BLaER1 treated with 17β-estradiol and CSF1 and Interleukin-3, amounts not matched to agents 10 nM and 100 nM (cell line): ENCODE results near the gene TESMIN.

Source experiments
- H3K27ac ChIP-seq, 11 experiments: shearing (Covaris generic); formaldehyde crosslinking; 2 replicates each; pipeline ENCODE4 v1.8.1; 2022
- H3K27me3 ChIP-seq, 11 experiments: shearing (Covaris generic); formaldehyde crosslinking; 2 replicates each; pipeline ENCODE4 v1.8.1; 2022
- H3K36me3 ChIP-seq, 11 experiments: shearing (Covaris generic); formaldehyde crosslinking; 2 replicates each; pipeline ENCODE4 v1.8.1; 2022
- H3K4me1 ChIP-seq, 10 experiments: shearing (Covaris generic); formaldehyde crosslinking; 2 replicates each; pipeline ENCODE4 v1.8.1; 2022
- H3K4me2 ChIP-seq, 11 experiments: shearing (Covaris generic); formaldehyde crosslinking; 2 replicates each; pipeline ENCODE4 v1.8.1; 2022
- H3K4me3 ChIP-seq, 10 experiments: shearing (Covaris generic); formaldehyde crosslinking; 2 replicates each; pipeline ENCODE4 v1.8.1; 2022
- H3K9ac ChIP-seq, 11 experiments: shearing (Covaris generic); formaldehyde crosslinking; 2 replicates each; pipeline ENCODE4 v1.8.1; 2022
- H3K9me3 ChIP-seq, 11 experiments: shearing (Covaris generic); formaldehyde crosslinking; replicated peaks in 1 of 11; 2 replicates each; pipeline ENCODE4 v1.8.1; 2022
- H4K20me1 ChIP-seq, 11 experiments: shearing (Covaris generic); formaldehyde crosslinking; 2 replicates each; pipeline ENCODE4 v1.8.1; 2022
- Cebpa-rat ChIP-seq, 11 experiments: shearing (Covaris generic); IDR thresholded peaks; 2 replicates each; pipeline ENCODE4 v1.8.1; 2022

TESMIN gene

GRCh38 chr11:68735125-68735524 is 16.2 kb downstream of the TESMIN start:
- Histone ChIP-seq H3K27ac (no peak overlapping the region), H3K36me3 (no peaks in the 10 kb centered on the region; a peak in 1 of 22 replicates), H3K4me3 (no peak overlapping the region), H3K9me3 (no peaks in the 10 kb centered on the region), H3K9ac (no peak overlapping the region), H3K27me3 (no peaks in the 10 kb centered on the region), H3K4me2 (peak overlapping the region in 5 of 11 experiments; percentile 38 to 52 (median 40); a peak in 9 of 22 replicates), H4K20me1 (no peaks in the 10 kb centered on the region), H3K4me1 (peaks cover 0 to 27% (median 10%) of the 10 kb centered on the region in 10 experiments; a peak in 15 of 20 replicates)
- no peak for TF ChIP-seq Cebpa-rat (IDR thresholded peaks at IDR 0.05)

GRCh38 chr11:68734111-68734510 is 17.2 kb downstream of the TESMIN start:
- no peaks in the 10 kb centered on the region; a peak in 1 of 22 replicates for H3K36me3 ChIP-seq
- peaks cover 0 to 27% (median 10%) of the 10 kb centered on the region in 10 experiments; a peak in 15 of 20 replicates for H3K4me1 ChIP-seq
- no peak overlapping the region for H3K9ac ChIP-seq
- no peaks in the 10 kb centered on the region for H3K9me3 ChIP-seq
- H3K27me3 ChIP-seq, result no peaks in the 10 kb centered on the region
- no peak for TF ChIP-seq Cebpa-rat (IDR thresholded peaks at IDR 0.05)
- no peaks in the 10 kb centered on the region for H4K20me1 ChIP-seq
- no peak overlapping the region for H3K4me2 ChIP-seq
- H3K27ac ChIP-seq, result no peak overlapping the region
- H3K4me3 ChIP-seq, result no peak overlapping the region

- no peak overlapping the region for H3K27ac ChIP-seq
- no peak overlapping the region for H3K4me3 ChIP-seq
- no peaks in the 10 kb centered on the region for H3K4me1 ChIP-seq
- no peaks in the 10 kb centered on the region for H3K9me3 ChIP-seq
- H3K36me3 ChIP-seq, result no peaks in the 10 kb centered on the region
- H3K27me3 ChIP-seq, result no peaks in the 10 kb centered on the region
- no peak overlapping the region for H3K4me2 ChIP-seq
- H3K9ac ChIP-seq, result no peak overlapping the region
- H4K20me1 ChIP-seq, result no peaks in the 10 kb centered on the region
- no peak for TF ChIP-seq Cebpa-rat (IDR thresholded peaks at IDR 0.05)
Observed at GRCh38 chr11:68727783-68728182, 23.5 kb downstream of the TESMIN start.

- no peak for TF ChIP-seq Cebpa-rat (IDR thresholded peaks at IDR 0.05)
- no peak overlapping the region for H3K27ac ChIP-seq
- no peak overlapping the region for H3K9ac ChIP-seq
- no peaks in the 10 kb centered on the region for H3K4me1 ChIP-seq
- H3K4me3 ChIP-seq, result no peak overlapping the region
- H3K27me3 ChIP-seq, result no peaks in the 10 kb centered on the region
- H4K20me1 ChIP-seq, result no peaks in the 10 kb centered on the region
- no peaks in the 10 kb centered on the region; a peak in 1 of 22 replicates for H3K36me3 ChIP-seq
- H3K9me3 ChIP-seq, result peaks cover 13 to 14% (median 13%) of the 10 kb centered on the region in 11 experiments
- H3K4me2 ChIP-seq, result no peak overlapping the region
Observed at GRCh38 chr11:68724293-68724692, 27.0 kb downstream of the TESMIN start.

GRCh38 chr11:68722143-68722542 is 29.2 kb downstream of the TESMIN start:
- Histone ChIP-seq H3K4me1 (no peaks in the 10 kb centered on the region), H3K9me3 (peaks cover 18 to 28% (median 19%) of the 10 kb centered on the region in 11 experiments), H3K9ac (no peak overlapping the region), H3K36me3 (no peaks in the 10 kb centered on the region; a peak in 1 of 22 replicates), H3K4me2 (no peak overlapping the region), H3K27me3 (no peaks in the 10 kb centered on the region), H4K20me1 (no peaks in the 10 kb centered on the region), H3K27ac (no peak overlapping the region), H3K4me3 (no peak overlapping the region)
- TF ChIP-seq Cebpa-rat (IDR thresholded peaks at IDR 0.05), result peak in 6 of 11 experiments; percentile 10 to 95 (median 70); a peak in 9 of 22 replicates

DNA sequence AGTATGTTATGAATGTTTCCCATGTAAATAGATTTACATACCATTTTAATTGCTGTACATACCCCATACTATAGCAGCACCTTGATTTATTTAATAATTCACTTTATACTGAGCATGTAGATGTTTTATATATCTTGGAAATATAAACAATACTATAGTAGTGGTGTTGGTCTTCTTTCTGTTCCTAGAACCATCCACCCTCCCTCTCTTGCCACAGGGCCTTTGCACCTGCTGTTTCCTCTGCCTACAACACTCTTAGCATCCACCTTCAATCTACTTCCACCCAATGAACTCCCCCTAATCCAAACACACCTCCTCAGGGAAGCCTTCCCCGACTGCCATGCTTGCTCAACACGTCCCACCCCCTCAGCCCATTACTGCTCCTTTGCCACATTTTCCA is 30.2 kb downstream of the TESMIN start:
- H3K9ac ChIP-seq, result no peak overlapping the region
- H3K4me3 ChIP-seq, result no peak overlapping the region
- H3K9me3 ChIP-seq, result peaks cover 25 to 37% (median 28%) of the 10 kb centered on the region in 11 experiments
- H3K27ac ChIP-seq, result no peak overlapping the region
- no peak overlapping the region for H3K4me2 ChIP-seq
- no peaks in the 10 kb centered on the region for H3K4me1 ChIP-seq
- TF ChIP-seq Cebpa-rat (IDR thresholded peaks at IDR 0.05), result no peak
- H3K36me3 ChIP-seq, result no peaks in the 10 kb centered on the region; a peak in 1 of 22 replicates
- no peaks in the 10 kb centered on the region for H4K20me1 ChIP-seq
- no peaks in the 10 kb centered on the region for H3K27me3 ChIP-seq

DNA sequence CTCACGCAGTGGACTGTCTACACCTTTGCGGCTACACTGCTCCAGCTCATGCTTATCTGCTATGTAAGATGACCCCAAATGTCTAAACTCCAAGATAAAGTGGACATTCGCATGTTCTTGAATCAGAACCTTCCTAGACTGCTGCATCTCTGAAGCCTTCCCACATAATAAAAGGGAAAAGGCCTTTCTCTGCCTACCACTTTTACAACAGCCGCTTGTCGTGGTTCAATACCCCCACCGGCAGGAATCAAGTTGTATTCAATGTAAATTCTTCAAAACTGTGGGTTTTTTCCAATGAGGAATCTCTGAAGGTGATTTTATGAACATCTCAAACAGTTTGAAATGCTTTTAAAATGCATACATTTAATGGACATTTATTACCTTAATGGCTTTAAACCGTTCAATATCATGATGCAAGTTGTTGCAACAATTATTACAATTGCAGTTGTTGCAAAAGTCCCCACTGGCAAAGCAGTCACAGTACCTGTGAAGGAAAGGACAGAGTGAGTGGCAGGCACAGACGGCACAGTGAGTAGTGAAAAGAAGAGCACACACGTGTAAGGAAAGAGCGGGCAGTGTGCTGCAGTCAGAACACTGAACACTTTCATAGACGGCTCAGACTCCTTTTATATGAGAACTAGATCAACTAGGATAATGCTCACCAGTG is 35.7 kb downstream of the TESMIN start:
- Histone ChIP-seq H3K27me3 (no peaks in the 10 kb centered on the region), H4K20me1 (no peaks in the 10 kb centered on the region), H3K36me3 (no peaks in the 10 kb centered on the region; a peak in 1 of 22 replicates), H3K9me3 (peaks cover 25 to 38% (median 28%) of the 10 kb centered on the region in 11 experiments), H3K4me1 (peaks cover 0 to 14% (median 0%) of the 10 kb centered on the region in 10 experiments; a peak in 6 of 20 replicates), H3K4me2 (no peak overlapping the region), H3K27ac (no peak overlapping the region), H3K9ac (no peak overlapping the region), H3K4me3 (no peak overlapping the region)
- no peak for TF ChIP-seq Cebpa-rat (IDR thresholded peaks at IDR 0.05)

DNA sequence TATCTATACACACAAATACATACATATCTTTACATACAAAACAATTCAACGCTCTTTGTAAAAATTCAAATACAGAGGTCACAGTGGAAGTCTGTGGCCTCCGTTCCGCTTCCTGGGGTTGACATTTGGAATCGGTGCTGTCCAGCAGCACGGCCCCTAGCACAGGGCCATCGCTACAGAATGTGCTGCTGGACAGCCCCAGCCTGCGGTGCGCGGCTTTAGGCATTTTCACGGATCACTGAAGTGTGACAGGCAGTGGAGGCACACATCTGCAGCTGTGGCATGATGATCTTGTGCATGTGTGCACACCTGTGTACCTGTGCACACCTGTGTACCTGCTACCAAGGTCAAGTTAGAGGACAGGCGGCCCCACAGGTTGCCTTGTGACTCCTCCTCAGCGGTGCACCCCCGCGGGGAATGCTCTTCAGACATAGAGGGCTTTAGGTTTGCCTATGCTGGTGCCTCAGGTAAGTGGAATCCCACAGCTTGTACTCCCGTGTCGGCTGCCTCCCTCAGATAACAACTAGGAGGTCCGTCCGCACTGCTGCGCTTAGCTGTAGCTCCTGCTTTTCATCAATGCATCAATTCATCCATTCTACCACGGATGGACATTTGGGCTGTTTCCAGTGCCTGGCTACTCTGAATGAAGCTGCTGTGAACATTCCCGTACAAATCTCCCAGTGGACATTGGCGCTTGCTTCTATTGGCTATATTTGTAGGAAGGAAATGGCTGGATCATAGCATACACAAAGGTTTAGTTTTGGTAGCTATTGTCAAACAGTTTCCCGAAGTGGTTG is 37.1 kb downstream of the TESMIN start:
- no peaks in the 10 kb centered on the region for H4K20me1 ChIP-seq
- H3K9me3 ChIP-seq, result peaks cover 13 to 25% (median 15%) of the 10 kb centered on the region in 11 experiments; a peak in 20 of 22 replicates
- no peak for TF ChIP-seq Cebpa-rat (IDR thresholded peaks at IDR 0.05)
- peaks cover 0 to 22% (median 7%) of the 10 kb centered on the region in 10 experiments; a peak in 13 of 20 replicates for H3K4me1 ChIP-seq
- no peak overlapping the region for H3K4me3 ChIP-seq
- H3K4me2 ChIP-seq, result 0 out of 22 replicates have a peak overlapping the region, but pooled peaks of 1 of the 11 experiments have one; percentile 16
- H3K36me3 ChIP-seq, result no peaks in the 10 kb centered on the region
- no peak overlapping the region for H3K9ac ChIP-seq
- no peaks in the 10 kb centered on the region for H3K27me3 ChIP-seq
- H3K27ac ChIP-seq, result no peak overlapping the region

- H3K36me3 ChIP-seq, result no peaks in the 10 kb centered on the region
Observed at GRCh38 chr11:68711114-68711513, 40.2 kb downstream of the TESMIN start.

More at GRCh38 chr11:68711114-68711513, 40.2 kb downstream of the TESMIN start:
- peaks cover 14 to 53% (median 38%) of the 10 kb centered on the region in 10 experiments for H3K4me1 ChIP-seq
- H3K27me3 ChIP-seq, result peaks cover 0 to 10% (median 0%) of the 10 kb centered on the region in 11 experiments; a peak in 2 of 22 replicates
- TF ChIP-seq Cebpa-rat (IDR thresholded peaks at IDR 0.05), result no peak
- H3K4me3 ChIP-seq, result no peak overlapping the region
- H3K9ac ChIP-seq, result no peak overlapping the region
- H3K9me3 ChIP-seq, result peaks cover 0 to 4% (median under 1%) of the 10 kb centered on the region in 11 experiments; a peak in 8 of 22 replicates
- no peak overlapping the region for H3K4me2 ChIP-seq
- peaks cover 0 to 5% (median 0%) of the 10 kb centered on the region in 11 experiments; a peak in 2 of 22 replicates for H4K20me1 ChIP-seq
- no peak overlapping the region for H3K27ac ChIP-seq
